DMS79 (cell line): ENCODE data around the gene TSEN15.

ENCODE experiments used
- DNase-seq: peaks from one replicate; lab custom pipeline; 2025; lab: John Stamatoyannopoulos, UW

Gene TSEN15

DNA sequence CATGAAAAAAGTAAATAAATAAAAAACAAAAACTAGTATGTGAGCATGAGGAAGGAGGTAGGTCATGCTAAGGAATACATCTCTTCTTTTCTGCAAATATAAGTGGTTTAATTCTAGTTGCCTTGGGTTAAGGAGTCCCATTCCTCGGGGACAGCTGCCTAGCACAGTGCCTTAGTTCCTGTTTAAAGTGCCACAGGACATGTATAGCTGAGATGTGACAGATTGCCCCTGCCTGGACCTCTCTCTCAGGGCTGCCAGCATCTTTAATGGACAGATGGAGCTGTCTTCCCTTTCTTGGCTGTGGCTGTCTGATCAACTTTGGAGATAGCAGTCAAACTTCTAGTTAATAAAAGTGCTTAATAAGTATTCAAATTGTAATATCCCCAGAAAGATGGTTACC is 50.0 kb downstream of the TSEN15 start:
- DNase-seq, result no peak

DNA sequence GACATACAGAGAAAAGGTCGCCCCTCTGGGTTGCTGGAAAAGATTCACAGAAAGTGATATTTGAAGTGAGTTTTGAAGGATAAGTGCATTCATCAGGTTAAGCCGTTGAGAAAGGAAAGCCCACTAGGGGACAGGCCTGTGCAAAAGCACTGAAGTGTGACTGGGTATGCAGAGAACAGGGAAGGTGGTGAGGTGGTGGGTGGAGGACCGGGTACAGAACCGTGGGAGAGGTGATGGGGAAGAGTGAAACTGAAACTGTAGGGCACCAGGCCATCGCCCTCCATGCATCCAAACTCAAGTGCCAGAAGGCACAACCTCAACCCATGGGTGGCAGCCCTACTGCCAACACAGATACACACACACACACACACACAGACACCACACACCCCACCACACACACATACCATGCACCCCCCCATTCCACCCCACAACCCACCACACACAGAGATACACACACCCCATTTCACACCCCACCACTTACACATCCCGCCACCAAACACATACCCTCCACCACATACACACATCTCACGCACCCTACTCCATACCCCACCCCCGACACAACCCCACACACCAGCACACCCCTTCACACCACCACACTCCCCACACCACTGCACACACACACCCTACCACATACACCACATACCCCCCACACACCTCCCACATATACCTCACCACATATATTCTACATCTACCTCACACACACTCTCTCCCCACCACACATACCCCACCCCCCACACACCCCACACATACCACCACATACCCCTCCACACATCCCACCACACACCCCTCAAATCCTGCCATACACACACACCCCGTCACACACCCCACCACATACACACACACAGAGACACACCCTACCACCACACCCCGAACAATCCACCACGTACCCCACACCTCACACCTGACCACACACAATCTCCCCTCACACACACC is 59.0 kb downstream of the TSEN15 start:
- no peak for DNase-seq

- no peak for DNase-seq
Measured at GRCh38 chr1:184112176-184112948, 60.8 kb downstream of the TSEN15 start.

- no peak for DNase-seq
Measured at GRCh38 chr1:184113251-184113650, 61.7 kb downstream of the TSEN15 start.

DNA sequence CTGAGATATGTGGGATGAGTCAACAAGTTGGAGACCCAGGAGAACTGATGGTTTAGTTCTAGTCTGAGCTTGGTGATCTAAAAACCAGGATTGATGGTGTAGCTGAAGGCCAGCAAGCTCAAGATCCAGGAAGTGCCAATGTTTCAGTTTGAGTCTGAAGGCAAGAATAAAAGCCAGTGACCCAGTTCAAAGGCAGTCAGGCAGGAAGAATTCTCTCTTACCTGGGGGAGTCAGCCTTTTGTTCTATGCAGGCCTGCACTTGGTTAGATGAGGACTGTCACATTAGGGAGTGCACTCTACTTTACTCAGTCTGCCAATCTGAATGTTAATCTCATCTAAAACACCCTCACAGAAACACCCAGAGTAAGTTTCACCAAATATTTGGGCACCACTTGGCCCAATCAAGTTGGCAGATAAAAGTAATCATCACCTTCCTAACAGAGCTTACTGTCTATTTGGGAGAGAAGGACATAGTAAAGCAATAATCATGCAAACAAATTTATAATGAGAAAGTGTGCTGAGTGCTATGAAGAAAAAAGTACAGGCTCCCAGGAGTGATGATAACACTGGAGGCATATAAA is 63.4 kb downstream of the TSEN15 start:
- no peak for DNase-seq

GRCh38 chr1:184116287-184116686 is 64.8 kb downstream of the TSEN15 start:
- DNase-seq, result no peak

DNA sequence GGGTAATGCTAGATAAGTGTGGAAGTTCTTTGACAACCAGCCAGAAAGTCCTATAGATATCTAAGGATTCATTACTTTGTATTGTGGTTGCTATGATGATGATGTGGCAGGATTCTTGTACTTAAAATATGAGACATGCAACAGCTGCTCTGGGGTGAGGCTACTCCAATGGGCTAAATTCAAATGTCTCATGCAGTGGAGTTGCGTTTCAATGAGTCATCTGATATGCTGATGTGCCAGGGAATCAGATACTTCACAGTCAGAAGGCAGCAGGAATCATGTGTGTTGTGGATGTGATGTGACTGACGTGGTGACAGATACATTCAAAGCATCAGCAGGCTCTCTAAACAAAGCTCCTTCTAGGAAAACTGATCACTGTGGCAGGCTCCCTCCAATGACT is 66.5 kb downstream of the TSEN15 start:
- no peak for DNase-seq
